BE2C (cell line): ENCODE measurements around the gene ANO9.

Experiments used
- DNase-seq: peaks from one replicate; pipeline ENCODE4 v3.0.0-alpha.2; 2020
- H3K27me3 ChIP-seq: fragments of 250-450 bp; sonication (Bioruptor Pico); 2 replicates; pipeline ENCODE4 v1.5.1; 2020; ENCODE audit warnings: mild to moderate bottlenecking
- H3K36me3 ChIP-seq: fragments of 250-450 bp; sonication (Bioruptor Pico); 2 replicates; pipeline ENCODE4 v1.5.1; 2020; ENCODE audit warnings: mild to moderate bottlenecking
- H3K4me1 ChIP-seq: fragments of 250-450 bp; sonication (Bioruptor Pico); 2 replicates; pipeline ENCODE4 v1.5.1; 2020
- H3K4me3 ChIP-seq: 2 replicates; pipeline ENCODE4 v1.5.1; 2011; ENCODE audit warnings: low read depth, low read length
- H3K9me3 ChIP-seq: fragments of 250-450 bp; sonication (Bioruptor Pico); 2 replicates; pipeline ENCODE4 v1.5.1; 2020
- CTCF ChIP-seq: IDR thresholded peaks from 2 replicates; pipeline ENCODE4 v1.5.1; 2012; ENCODE audit warnings: mild to moderate bottlenecking, low read depth, low read length

ANO9 gene

GRCh38 chr11:479311-479710, 37.5 kb upstream of the ANO9 start:
- Histone ChIP-seq H3K4me3 (no peak overlapping the region), H3K9me3 (no peaks in the 10 kb centered on the region), H3K4me1 (no peaks in the 10 kb centered on the region), H3K27me3 (no peaks in the 10 kb centered on the region), H3K36me3 (no peaks in the 10 kb centered on the region)
- DNase-seq: no peak
- no peak for TF ChIP-seq CTCF

GRCh38 chr11:477052-477715, 35.4 kb upstream of the ANO9 start:
- TF ChIP-seq CTCF: no peak
- no peak for DNase-seq
- H3K36me3 ChIP-seq: no peaks in the 10 kb centered on the region
- H3K4me1 ChIP-seq: no peaks in the 10 kb centered on the region
- no peak overlapping the region for H3K4me3 ChIP-seq
- H3K27me3 ChIP-seq: no peaks in the 10 kb centered on the region
- H3K9me3 ChIP-seq: no peaks in the 10 kb centered on the region

- no peaks in the 10 kb centered on the region for H3K36me3 ChIP-seq
- no peak for TF ChIP-seq CTCF
- H3K27me3 ChIP-seq: no peaks in the 10 kb centered on the region
- no peak overlapping the region for H3K4me3 ChIP-seq
- H3K4me1 ChIP-seq: no peaks in the 10 kb centered on the region
- no peaks in the 10 kb centered on the region for H3K9me3 ChIP-seq
- DNase-seq: no peak
Measured at GRCh38 chr11:476416-476815, 34.6 kb upstream of the ANO9 start.

GRCh38 chr11:475941-476340, 34.1 kb upstream of the ANO9 start:
- Histone ChIP-seq H3K9me3 (no peaks in the 10 kb centered on the region), H3K4me1 (no peaks in the 10 kb centered on the region), H3K4me3 (no peak overlapping the region), H3K27me3 (no peaks in the 10 kb centered on the region), H3K36me3 (no peaks in the 10 kb centered on the region)
- DNase-seq: no peak
- no peak for TF ChIP-seq CTCF

GRCh38 chr11:474914-475506, 33.2 kb upstream of the ANO9 start:
- H3K4me1 ChIP-seq: no peaks in the 10 kb centered on the region
- H3K27me3 ChIP-seq: no peaks in the 10 kb centered on the region
- H3K4me3 ChIP-seq: no peak overlapping the region
- no peaks in the 10 kb centered on the region for H3K9me3 ChIP-seq
- H3K36me3 ChIP-seq: no peaks in the 10 kb centered on the region
- DNase-seq: no peak
- TF ChIP-seq CTCF: no peak

GRCh38 chr11:473962-474785, 32.4 kb upstream of the ANO9 start:
- DNase-seq: no peak
- Histone ChIP-seq H3K4me1 (no peaks in the 10 kb centered on the region), H3K9me3 (no peaks in the 10 kb centered on the region), H3K4me3 (no peak overlapping the region), H3K27me3 (no peaks in the 10 kb centered on the region), H3K36me3 (no peaks in the 10 kb centered on the region)
- TF ChIP-seq CTCF: no peak
